T-helper 17 cell (primary cell): ENCODE measurements around the gene NCAM2. TPM values are rescaled to one million over a fixed set of nuclear protein-coding genes. Genes with fewer than 3 reads are reported as not detected.

Source experiments
- ATAC-seq: fragments of 150-1000 bp; cut with Tn5 transposase; 2 replicates; pipeline ENCODE4 v1.10.0; 2021; ENCODE audit warnings: mild to moderate bottlenecking, moderate library complexity
- DNase-seq, 3 donors: peaks; one replicate each; pipeline versions ENCODE4 v3.0.0 to v3.0.0-alpha.2; 2020 to 2021
- H3K9me3 ChIP-seq: one replicate; pipeline ENCODE4 v1.7.0; 2013; ENCODE audit warnings: low read length, mild to moderate bottlenecking; ENCODE audit not compliant: control insufficient read depth, poor library complexity, severe bottlenecking
- H3K27ac Mint-ChIP-seq: one replicate; pipeline ENCODE4 v1.8.0; 2022; ENCODE audit warnings: mild to moderate bottlenecking, moderate library complexity, mixed read lengths
- H3K27me3 Mint-ChIP-seq: one replicate; pipeline ENCODE4 v1.8.0; 2022; ENCODE audit warnings: mixed read lengths
- H3K36me3 Mint-ChIP-seq: one replicate; pipeline ENCODE4 v1.8.0; 2022; ENCODE audit warnings: low read depth, mixed read lengths
- H3K4me1 Mint-ChIP-seq: one replicate; pipeline ENCODE4 v1.8.0; 2022; ENCODE audit warnings: mild to moderate bottlenecking, mixed read lengths
- H3K4me3 Mint-ChIP-seq: one replicate; pipeline ENCODE4 v1.8.0; 2022; ENCODE audit warnings: mild to moderate bottlenecking, moderate library complexity, mixed read lengths
- total RNA-seq, 4 donors: library from RNA in 2 of 4; stranded (reverse) in 2 of 4; gene quantifications; one replicate each; pipeline ENCODE4 v1.2.3 and lab custom pipeline; 2022 to 2026

The NCAM2 gene
- total RNA-seq, 2 donors from 2014 or later = not detected

GRCh38 chr21:21457077-21457476 is 458.9 kb downstream of the NCAM2 start:
- Mint-ChIP-seq H3K27ac (no peak overlapping the region), H3K4me1 (no peaks in the 10 kb centered on the region), H3K27me3 (no peaks in the 10 kb centered on the region), H3K4me3 (no peak overlapping the region), H3K36me3 (no peaks in the 10 kb centered on the region)
- DNase-seq (no peak), ATAC-seq (no peak)
- H3K9me3 ChIP-seq = peaks cover 2% of the 10 kb centered on the region

GRCh38 chr21:21458124-21458631 is 460.0 kb downstream of the NCAM2 start:
- DNase-seq (no peak), ATAC-seq (no peak)
- Mint-ChIP-seq H3K4me3 (no peak overlapping the region), H3K27ac (no peak overlapping the region), H3K4me1 (no peaks in the 10 kb centered on the region), H3K36me3 (no peaks in the 10 kb centered on the region), H3K27me3 (no peaks in the 10 kb centered on the region)
- H3K9me3 ChIP-seq = peaks cover 2% of the 10 kb centered on the region

- no peaks in the 10 kb centered on the region for H3K4me1 Mint-ChIP-seq
- no peak overlapping the region for H3K4me3 Mint-ChIP-seq
- no peak for DNase-seq
Observed at GRCh38 chr21:21460979-21461378, 462.8 kb downstream of the NCAM2 start.

GRCh38 chr21:21463456-21463855 is 465.2 kb downstream of the NCAM2 start:
- ATAC-seq (no peak), DNase-seq (no peak)
- Mint-ChIP-seq H3K4me1 (no peaks in the 10 kb centered on the region), H3K27me3 (no peaks in the 10 kb centered on the region), H3K27ac (no peak overlapping the region), H3K4me3 (no peak overlapping the region), H3K36me3 (no peaks in the 10 kb centered on the region)
- peaks cover 2% of the 10 kb centered on the region for H3K9me3 ChIP-seq

More at GRCh38 chr21:21460979-21461378, 462.8 kb downstream of the NCAM2 start:
- H3K9me3 ChIP-seq = peaks cover 2% of the 10 kb centered on the region
- Mint-ChIP-seq H3K27me3 (no peaks in the 10 kb centered on the region), H3K36me3 (no peaks in the 10 kb centered on the region), H3K27ac (no peak overlapping the region)
- no peak for ATAC-seq

GRCh38 chr21:21464684-21465083 is 466.5 kb downstream of the NCAM2 start:
- Mint-ChIP-seq H3K4me3 (no peak overlapping the region), H3K27ac (no peak overlapping the region), H3K27me3 (no peaks in the 10 kb centered on the region), H3K4me1 (no peaks in the 10 kb centered on the region), H3K36me3 (no peaks in the 10 kb centered on the region)
- no peak for DNase-seq
- ATAC-seq = no peak
- no peaks in the 10 kb centered on the region for H3K9me3 ChIP-seq

GRCh38 chr21:21466752-21467151 is 468.5 kb downstream of the NCAM2 start:
- H3K4me3 Mint-ChIP-seq = no peak overlapping the region
- ATAC-seq (no peak), DNase-seq (no peak)
- no peaks in the 10 kb centered on the region for H3K9me3 ChIP-seq
- H3K4me1 Mint-ChIP-seq = no peaks in the 10 kb centered on the region
- H3K27me3 Mint-ChIP-seq = no peaks in the 10 kb centered on the region
- H3K36me3 Mint-ChIP-seq = no peaks in the 10 kb centered on the region
- no peak overlapping the region for H3K27ac Mint-ChIP-seq

GRCh38 chr21:21468003-21468402 is 469.8 kb downstream of the NCAM2 start:
- ATAC-seq (no peak), DNase-seq (no peak)
- no peaks in the 10 kb centered on the region for H3K9me3 ChIP-seq
- H3K4me3 Mint-ChIP-seq = no peak overlapping the region
- H3K27ac Mint-ChIP-seq = no peak overlapping the region
- H3K36me3 Mint-ChIP-seq = no peaks in the 10 kb centered on the region
- H3K27me3 Mint-ChIP-seq = no peaks in the 10 kb centered on the region
- H3K4me1 Mint-ChIP-seq = no peaks in the 10 kb centered on the region

- no peaks in the 10 kb centered on the region for H3K27me3 Mint-ChIP-seq
- no peak overlapping the region for H3K27ac Mint-ChIP-seq
- no peaks in the 10 kb centered on the region for H3K4me1 Mint-ChIP-seq
- ATAC-seq = no peak
- no peaks in the 10 kb centered on the region for H3K9me3 ChIP-seq
- DNase-seq = no peak
- no peaks in the 10 kb centered on the region for H3K36me3 Mint-ChIP-seq
- no peak overlapping the region for H3K4me3 Mint-ChIP-seq
Observed at GRCh38 chr21:21481239-21481638, 483.0 kb downstream of the NCAM2 start.

- no peaks in the 10 kb centered on the region for H3K9me3 ChIP-seq
- no peaks in the 10 kb centered on the region for H3K27me3 Mint-ChIP-seq
- H3K36me3 Mint-ChIP-seq = no peaks in the 10 kb centered on the region
- DNase-seq (no peak), ATAC-seq (no peak)
- no peak overlapping the region for H3K4me3 Mint-ChIP-seq
- no peaks in the 10 kb centered on the region for H3K4me1 Mint-ChIP-seq
- H3K27ac Mint-ChIP-seq = no peak overlapping the region
Observed at GRCh38 chr21:21508859-21509258, 510.6 kb downstream of the NCAM2 start.

- no peak for ATAC-seq
- no peak for DNase-seq
- no peaks in the 10 kb centered on the region for H3K27me3 Mint-ChIP-seq
- H3K36me3 Mint-ChIP-seq = no peaks in the 10 kb centered on the region
- H3K4me1 Mint-ChIP-seq = no peaks in the 10 kb centered on the region
- H3K9me3 ChIP-seq = no peaks in the 10 kb centered on the region
- H3K27ac Mint-ChIP-seq = no peak overlapping the region
- H3K4me3 Mint-ChIP-seq = no peak overlapping the region
Observed at GRCh38 chr21:21530680-21531079, 532.5 kb downstream of the NCAM2 start.

- DNase-seq (no peak), ATAC-seq (no peak)
- Mint-ChIP-seq H3K4me1 (no peaks in the 10 kb centered on the region), H3K27me3 (no peaks in the 10 kb centered on the region), H3K36me3 (no peaks in the 10 kb centered on the region), H3K4me3 (no peak overlapping the region), H3K27ac (no peak overlapping the region)
- no peaks in the 10 kb centered on the region for H3K9me3 ChIP-seq
Observed at GRCh38 chr21:21547368-21547953, 549.3 kb downstream of the NCAM2 start.

- Mint-ChIP-seq H3K27ac (no peak overlapping the region), H3K4me3 (no peak overlapping the region), H3K36me3 (no peaks in the 10 kb centered on the region), H3K27me3 (no peaks in the 10 kb centered on the region), H3K4me1 (no peaks in the 10 kb centered on the region)
- H3K9me3 ChIP-seq = no peaks in the 10 kb centered on the region
- ATAC-seq = no peak
- DNase-seq = no peak
Observed at GRCh38 chr21:21559285-21560045, 561.3 kb downstream of the NCAM2 start.
